Measurements from ENCODE around the gene NDUFAF4. TPM values are rescaled to one million over a fixed set of nuclear protein-coding genes. Genes with fewer than 3 reads are reported as not detected.

NDUFAF4 gene
- total and polyA plus RNA-seq, 2 of the 13 experiments (the other 11 are each of a cell fraction or from before 2014, with no cell fraction given) = 41.3 to 59.7 TPM

DNA sequence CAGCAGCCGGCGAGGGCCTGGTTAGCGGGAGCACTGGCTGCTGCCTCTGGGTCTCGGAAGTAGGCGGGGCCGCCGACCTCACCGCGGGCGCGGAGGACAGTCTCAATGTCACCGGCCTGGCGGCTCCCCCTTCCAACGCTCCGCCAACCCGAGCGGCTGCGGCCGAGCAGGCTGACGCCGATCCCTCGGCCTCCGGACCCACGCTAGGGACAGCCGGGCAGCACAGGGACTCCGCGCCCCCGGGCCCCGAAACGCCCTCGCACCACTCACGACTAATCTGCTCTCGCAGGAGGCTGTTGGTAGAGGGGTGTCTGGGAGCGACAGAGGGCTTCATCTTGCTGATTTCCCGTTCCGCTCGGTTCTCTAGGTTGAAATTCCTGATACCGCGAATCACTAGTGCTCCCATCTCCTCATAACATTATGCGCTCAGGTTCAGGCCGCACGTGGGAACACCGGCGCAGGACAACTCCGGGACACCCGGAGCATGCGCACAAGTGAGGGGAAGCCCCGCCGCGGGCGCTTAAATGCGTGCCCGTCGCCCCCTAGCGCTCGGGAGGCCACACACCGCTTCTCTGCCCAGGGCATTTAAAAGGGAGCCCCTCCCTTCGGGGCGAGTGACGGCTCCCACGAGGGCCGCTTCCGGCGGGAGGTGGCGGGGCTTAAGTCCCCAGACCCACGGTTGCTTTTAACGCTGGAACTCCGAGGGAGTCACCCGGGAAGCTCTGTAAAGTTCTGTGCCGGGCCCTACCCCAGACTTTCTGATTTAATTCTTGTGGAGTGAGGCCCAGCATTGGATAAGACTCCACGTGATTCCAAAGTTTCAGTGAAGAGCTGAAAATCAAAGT is at the start of gene NDUFAF4 (continued):
- TF ChIP-seq IKZF4 (CRISPR knock-in tag; IDR thresholded peaks at IDR 0.05; ENCODE audit: borderline replicate concordance, low read depth, not compliant biosample characterization) (no peak), ZNF850 (CRISPR knock-in tag; conservative IDR thresholded peaks at IDR 0.05) (no peak), ADNP (CRISPR knock-in tag; IDR thresholded peaks at IDR 0.05) (no peak), ZFX (CRISPR knock-in tag; IDR thresholded peaks at IDR 0.05; ENCODE audit: low read depth) (peak; percentile 92), NR2F2 (IDR thresholded peaks at IDR 0.05; ENCODE audit: borderline replicate concordance, low read depth) (peak; percentile 20; the same call in 1 of the 2 replicates), ZNF264 (CRISPR knock-in tag; IDR thresholded peaks at IDR 0.05) (no peak), TEAD2 (CRISPR knock-in tag; IDR thresholded peaks at IDR 0.05) (no peak), ZFP62 (CRISPR knock-in tag; IDR thresholded peaks at IDR 0.05) (no peak), ZNF30 (CRISPR knock-in tag; IDR thresholded peaks at IDR 0.05) (no peak), JUND (CRISPR knock-in tag; IDR thresholded peaks at IDR 0.05) (no peak), ERF (CRISPR knock-in tag; IDR thresholded peaks at IDR 0.05) (peak; percentile 37; the same call in 1 of the 2 replicates), PHF5A (CRISPR knock-in tag; IDR thresholded peaks at IDR 0.05; ENCODE audit: low read depth, unreplicated experiment) (no peak)
- TF ChIP-seq, protein P1, sequence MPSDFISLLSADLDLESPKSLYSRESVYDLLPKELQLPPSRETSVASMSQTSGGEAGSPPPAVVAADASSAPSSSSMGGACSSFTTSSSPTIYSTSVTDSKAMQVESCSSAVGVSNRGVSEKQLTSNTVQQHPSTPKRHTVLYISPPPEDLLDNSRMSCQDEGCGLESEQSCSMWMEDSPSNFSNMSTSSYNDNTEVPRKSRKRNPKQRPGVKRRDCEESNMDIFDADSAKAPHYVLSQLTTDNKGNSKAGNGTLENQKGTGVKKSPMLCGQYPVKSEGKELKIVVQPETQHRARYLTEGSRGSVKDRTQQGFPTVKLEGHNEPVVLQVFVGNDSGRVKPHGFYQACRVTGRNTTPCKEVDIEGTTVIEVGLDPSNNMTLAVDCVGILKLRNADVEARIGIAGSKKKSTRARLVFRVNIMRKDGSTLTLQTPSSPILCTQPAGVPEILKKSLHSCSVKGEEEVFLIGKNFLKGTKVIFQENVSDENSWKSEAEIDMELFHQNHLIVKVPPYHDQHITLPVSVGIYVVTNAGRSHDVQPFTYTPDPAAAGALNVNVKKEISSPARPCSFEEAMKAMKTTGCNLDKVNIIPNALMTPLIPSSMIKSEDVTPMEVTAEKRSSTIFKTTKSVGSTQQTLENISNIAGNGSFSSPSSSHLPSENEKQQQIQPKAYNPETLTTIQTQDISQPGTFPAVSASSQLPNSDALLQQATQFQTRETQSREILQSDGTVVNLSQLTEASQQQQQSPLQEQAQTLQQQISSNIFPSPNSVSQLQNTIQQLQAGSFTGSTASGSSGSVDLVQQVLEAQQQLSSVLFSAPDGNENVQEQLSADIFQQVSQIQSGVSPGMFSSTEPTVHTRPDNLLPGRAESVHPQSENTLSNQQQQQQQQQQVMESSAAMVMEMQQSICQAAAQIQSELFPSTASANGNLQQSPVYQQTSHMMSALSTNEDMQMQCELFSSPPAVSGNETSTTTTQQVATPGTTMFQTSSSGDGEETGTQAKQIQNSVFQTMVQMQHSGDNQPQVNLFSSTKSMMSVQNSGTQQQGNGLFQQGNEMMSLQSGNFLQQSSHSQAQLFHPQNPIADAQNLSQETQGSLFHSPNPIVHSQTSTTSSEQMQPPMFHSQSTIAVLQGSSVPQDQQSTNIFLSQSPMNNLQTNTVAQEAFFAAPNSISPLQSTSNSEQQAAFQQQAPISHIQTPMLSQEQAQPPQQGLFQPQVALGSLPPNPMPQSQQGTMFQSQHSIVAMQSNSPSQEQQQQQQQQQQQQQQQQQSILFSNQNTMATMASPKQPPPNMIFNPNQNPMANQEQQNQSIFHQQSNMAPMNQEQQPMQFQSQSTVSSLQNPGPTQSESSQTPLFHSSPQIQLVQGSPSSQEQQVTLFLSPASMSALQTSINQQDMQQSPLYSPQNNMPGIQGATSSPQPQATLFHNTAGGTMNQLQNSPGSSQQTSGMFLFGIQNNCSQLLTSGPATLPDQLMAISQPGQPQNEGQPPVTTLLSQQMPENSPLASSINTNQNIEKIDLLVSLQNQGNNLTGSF (CRISPR knock-in tag; IDR thresholded peaks at IDR 0.05) = no peak
- TF ChIP-seq, protein P2, sequence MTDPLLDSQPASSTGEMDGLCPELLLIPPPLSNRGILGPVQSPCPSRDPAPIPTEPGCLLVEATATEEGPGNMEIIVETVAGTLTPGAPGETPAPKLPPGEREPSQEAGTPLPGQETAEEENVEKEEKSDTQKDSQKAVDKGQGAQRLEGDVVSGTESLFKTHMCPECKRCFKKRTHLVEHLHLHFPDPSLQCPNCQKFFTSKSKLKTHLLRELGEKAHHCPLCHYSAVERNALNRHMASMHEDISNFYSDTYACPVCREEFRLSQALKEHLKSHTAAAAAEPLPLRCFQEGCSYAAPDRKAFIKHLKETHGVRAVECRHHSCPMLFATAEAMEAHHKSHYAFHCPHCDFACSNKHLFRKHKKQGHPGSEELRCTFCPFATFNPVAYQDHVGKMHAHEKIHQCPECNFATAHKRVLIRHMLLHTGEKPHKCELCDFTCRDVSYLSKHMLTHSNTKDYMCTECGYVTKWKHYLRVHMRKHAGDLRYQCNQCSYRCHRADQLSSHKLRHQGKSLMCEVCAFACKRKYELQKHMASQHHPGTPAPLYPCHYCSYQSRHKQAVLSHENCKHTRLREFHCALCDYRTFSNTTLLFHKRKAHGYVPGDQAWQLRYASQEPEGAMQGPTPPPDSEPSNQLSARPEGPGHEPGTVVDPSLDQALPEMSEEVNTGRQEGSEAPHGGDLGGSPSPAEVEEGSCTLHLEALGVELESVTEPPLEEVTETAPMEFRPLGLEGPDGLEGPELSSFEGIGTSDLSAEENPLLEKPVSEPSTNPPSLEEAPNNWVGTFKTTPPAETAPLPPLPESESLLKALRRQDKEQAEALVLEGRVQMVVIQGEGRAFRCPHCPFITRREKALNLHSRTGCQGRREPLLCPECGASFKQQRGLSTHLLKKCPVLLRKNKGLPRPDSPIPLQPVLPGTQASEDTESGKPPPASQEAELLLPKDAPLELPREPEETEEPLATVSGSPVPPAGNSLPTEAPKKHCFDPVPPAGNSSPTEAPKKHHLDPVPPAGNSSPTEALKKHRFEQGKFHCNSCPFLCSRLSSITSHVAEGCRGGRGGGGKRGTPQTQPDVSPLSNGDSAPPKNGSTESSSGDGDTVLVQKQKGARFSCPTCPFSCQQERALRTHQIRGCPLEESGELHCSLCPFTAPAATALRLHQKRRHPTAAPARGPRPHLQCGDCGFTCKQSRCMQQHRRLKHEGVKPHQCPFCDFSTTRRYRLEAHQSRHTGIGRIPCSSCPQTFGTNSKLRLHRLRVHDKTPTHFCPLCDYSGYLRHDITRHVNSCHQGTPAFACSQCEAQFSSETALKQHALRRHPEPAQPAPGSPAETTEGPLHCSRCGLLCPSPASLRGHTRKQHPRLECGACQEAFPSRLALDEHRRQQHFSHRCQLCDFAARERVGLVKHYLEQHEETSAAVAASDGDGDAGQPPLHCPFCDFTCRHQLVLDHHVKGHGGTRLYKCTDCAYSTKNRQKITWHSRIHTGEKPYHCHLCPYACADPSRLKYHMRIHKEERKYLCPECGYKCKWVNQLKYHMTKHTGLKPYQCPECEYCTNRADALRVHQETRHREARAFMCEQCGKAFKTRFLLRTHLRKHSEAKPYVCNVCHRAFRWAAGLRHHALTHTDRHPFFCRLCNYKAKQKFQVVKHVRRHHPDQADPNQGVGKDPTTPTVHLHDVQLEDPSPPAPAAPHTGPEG (CRISPR knock-in tag; IDR thresholded peaks at IDR 0.05) = no peak
- TF ChIP-seq, protein P3, sequence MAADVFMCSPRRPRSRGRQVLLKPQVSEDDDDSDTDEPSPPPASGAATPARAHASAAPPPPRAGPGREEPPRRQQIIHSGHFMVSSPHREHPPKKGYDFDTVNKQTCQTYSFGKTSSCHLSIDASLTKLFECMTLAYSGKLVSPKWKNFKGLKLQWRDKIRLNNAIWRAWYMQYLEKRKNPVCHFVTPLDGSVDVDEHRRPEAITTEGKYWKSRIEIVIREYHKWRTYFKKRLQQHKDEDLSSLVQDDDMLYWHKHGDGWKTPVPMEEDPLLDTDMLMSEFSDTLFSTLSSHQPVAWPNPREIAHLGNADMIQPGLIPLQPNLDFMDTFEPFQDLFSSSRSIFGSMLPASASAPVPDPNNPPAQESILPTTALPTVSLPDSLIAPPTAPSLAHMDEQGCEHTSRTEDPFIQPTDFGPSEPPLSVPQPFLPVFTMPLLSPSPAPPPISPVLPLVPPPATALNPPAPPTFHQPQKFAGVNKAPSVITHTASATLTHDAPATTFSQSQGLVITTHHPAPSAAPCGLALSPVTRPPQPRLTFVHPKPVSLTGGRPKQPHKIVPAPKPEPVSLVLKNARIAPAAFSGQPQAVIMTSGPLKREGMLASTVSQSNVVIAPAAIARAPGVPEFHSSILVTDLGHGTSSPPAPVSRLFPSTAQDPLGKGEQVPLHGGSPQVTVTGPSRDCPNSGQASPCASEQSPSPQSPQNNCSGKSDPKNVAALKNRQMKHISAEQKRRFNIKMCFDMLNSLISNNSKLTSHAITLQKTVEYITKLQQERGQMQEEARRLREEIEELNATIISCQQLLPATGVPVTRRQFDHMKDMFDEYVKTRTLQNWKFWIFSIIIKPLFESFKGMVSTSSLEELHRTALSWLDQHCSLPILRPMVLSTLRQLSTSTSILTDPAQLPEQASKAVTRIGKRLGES (CRISPR knock-in tag; IDR thresholded peaks at IDR 0.05; ENCODE audit: borderline replicate concordance) = no peak

Measured in HepG2 (cell line).